H9 (cell line): Measurements from ENCODE around the gene IL5. TPM values are rescaled to one million over a fixed set of nuclear protein-coding genes. Genes with fewer than 3 reads are reported as not detected.

Source experiments
- DNase-seq: peaks from one replicate; pipeline ENCODE4 v3.0.0-alpha.2; 2017
- H2AFZ ChIP-seq: one replicate; pipeline ENCODE4 v1.6.1; 2013; ENCODE audit warnings: mild to moderate bottlenecking, low read length, control low read depth, moderate library complexity
- H2AK5ac ChIP-seq: 2 replicates; pipeline ENCODE4 v1.6.1; 2013; ENCODE audit warnings: low read length, control low read depth, mixed read lengths; ENCODE audit not compliant: insufficient read length
- H2BK120ac ChIP-seq: one replicate; pipeline ENCODE4 v1.6.1; 2013; ENCODE audit warnings: low read depth, mild to moderate bottlenecking, low read length, control low read depth, inconsistent platforms; ENCODE audit not compliant: poor library complexity, severe bottlenecking
- H2BK12ac ChIP-seq: 2 replicates; pipeline ENCODE4 v1.6.1; 2013; ENCODE audit warnings: low read length, control low read depth, mixed read lengths, low read depth; ENCODE audit not compliant: insufficient read length
- H2BK15ac ChIP-seq: 2 replicates; pipeline ENCODE4 v1.6.1; 2013; ENCODE audit warnings: low read depth, low read length, control low read depth
- H2BK20ac ChIP-seq: one replicate; pipeline ENCODE4 v1.6.1; 2013; ENCODE audit warnings: low read depth, mild to moderate bottlenecking, low read length, control low read depth, inconsistent platforms; ENCODE audit not compliant: poor library complexity, severe bottlenecking
- H2BK5ac ChIP-seq: 2 replicates; pipeline ENCODE4 v1.6.1; 2013; ENCODE audit warnings: low read length, control low read depth, mixed read lengths; ENCODE audit not compliant: insufficient read length
- H3K14ac ChIP-seq: 2 replicates; pipeline ENCODE4 v1.6.1; 2013; ENCODE audit warnings: low read length, control low read depth; ENCODE audit not compliant: insufficient read depth
- H3K18ac ChIP-seq: 2 replicates; pipeline ENCODE4 v1.6.1; 2013; ENCODE audit warnings: low read depth, mild to moderate bottlenecking, mixed read lengths, low read length, control low read depth; ENCODE audit not compliant: insufficient read length
- H3K23ac ChIP-seq: 2 replicates; pipeline ENCODE4 v1.6.1; 2013; ENCODE audit warnings: low read length, control low read depth, mixed read lengths, low read depth; ENCODE audit not compliant: insufficient read length
- H3K23me2 ChIP-seq: 2 replicates; pipeline ENCODE4 v1.6.1; 2013; ENCODE audit warnings: low read depth, mild to moderate bottlenecking, mixed read lengths, low read length, control low read depth; ENCODE audit not compliant: insufficient read length, poor library complexity, severe bottlenecking
- H3K27ac ChIP-seq: 2 replicates; pipeline ENCODE4 v1.5.1; 2013; ENCODE audit warnings: low read length, control low read depth, mixed read lengths, low read depth; ENCODE audit not compliant: insufficient read length
- H3K27me3 ChIP-seq: 2 replicates; pipeline ENCODE4 v1.6.1; 2013; ENCODE audit warnings: low read length, control low read depth, inconsistent platforms; ENCODE audit not compliant: insufficient read depth
- H3K4ac ChIP-seq: 2 replicates; pipeline ENCODE4 v1.6.1; 2013; ENCODE audit warnings: low read depth, mild to moderate bottlenecking, control low read depth, inconsistent platforms, low read length, moderate library complexity
- H3K4me1 ChIP-seq: 2 replicates; pipeline ENCODE4 v1.6.1; 2013; ENCODE audit warnings: low read length, control low read depth, inconsistent platforms; ENCODE audit not compliant: insufficient read depth
- H3K4me2 ChIP-seq: 2 replicates; pipeline ENCODE4 v1.6.1; 2013; ENCODE audit warnings: low read length, control low read depth, mixed read lengths; ENCODE audit not compliant: insufficient read length, insufficient read depth
- H3K56ac ChIP-seq: 2 replicates; pipeline ENCODE4 v1.6.1; 2013; ENCODE audit warnings: low read depth, mild to moderate bottlenecking, mixed read lengths, low read length, control low read depth; ENCODE audit not compliant: insufficient read length
- H3K79me1 ChIP-seq: 2 replicates; pipeline ENCODE4 v1.6.1; 2013; ENCODE audit warnings: low read depth, mild to moderate bottlenecking, moderate library complexity, low read length, control low read depth, inconsistent platforms; ENCODE audit not compliant: insufficient read depth, poor library complexity, severe bottlenecking
- H3K79me2 ChIP-seq: 2 replicates; pipeline ENCODE4 v1.6.1; 2013; ENCODE audit warnings: low read length, control low read depth, inconsistent platforms; ENCODE audit not compliant: insufficient read depth
- H3K9ac ChIP-seq: 2 replicates; pipeline ENCODE4 v1.6.1; 2013; ENCODE audit warnings: low read length, control low read depth, mixed read lengths; ENCODE audit not compliant: insufficient read length; ENCODE audit errors: extremely low read depth
- H3K9me3 ChIP-seq: one replicate; pipeline ENCODE4 v1.6.1; 2013; ENCODE audit warnings: low read depth, low read length, inconsistent platforms; ENCODE audit not compliant: control insufficient read depth
- H3T11ph ChIP-seq: one replicate; pipeline ENCODE4 v1.6.1; 2013; ENCODE audit warnings: mild to moderate bottlenecking, low read length, control low read depth, inconsistent platforms
- H4K20me1 ChIP-seq: one replicate; pipeline ENCODE4 v1.6.1; 2013; ENCODE audit not compliant: control insufficient read depth, insufficient read length, insufficient read depth
- H4K5ac ChIP-seq: 2 replicates; pipeline ENCODE4 v1.6.1; 2013; ENCODE audit warnings: low read depth, mild to moderate bottlenecking, mixed read lengths, low read length, control low read depth; ENCODE audit not compliant: insufficient read length
- H4K8ac ChIP-seq: replicated peaks from 2 replicates; pipeline ENCODE4 v1.6.1; 2013; ENCODE audit warnings: low read length, control low read depth, mixed read lengths, low read depth; ENCODE audit not compliant: insufficient read length
- H4K91ac ChIP-seq: 2 replicates; pipeline ENCODE4 v1.6.1; 2013; ENCODE audit warnings: low read depth, mild to moderate bottlenecking, moderate library complexity, mixed read lengths, low read length, control low read depth; ENCODE audit not compliant: insufficient read length
- H3K27ac Mint-ChIP-seq, 3 experiments: 2 replicates in 2 of 3; 3 replicates in 1 of 3; pipeline ENCODE4 v1.8.0; 2020 to 2021; ENCODE audit warnings: mixed read lengths in 3 of 3, mild to moderate bottlenecking in 1 of 3, moderate library complexity in 1 of 3
- H3K27me3 Mint-ChIP-seq: 2 replicates; pipeline ENCODE4 v1.8.0; 2021; ENCODE audit warnings: low read depth, mild to moderate bottlenecking, moderate library complexity, mixed read lengths
- H3K36me3 Mint-ChIP-seq, 3 experiments: 2 replicates in 2 of 3; 3 replicates in 1 of 3; pipeline ENCODE4 v1.8.0; 2020 to 2021; ENCODE audit warnings: low read depth in 3 of 3, mixed read lengths in 3 of 3; ENCODE audit not compliant: insufficient read depth in 1 of 3
- H3K4me1 Mint-ChIP-seq, 2 experiments: 2 replicates each; pipeline ENCODE4 v1.8.0; 2020; ENCODE audit warnings: mixed read lengths in 2 of 2
- H3K4me3 Mint-ChIP-seq, 2 experiments: 2 replicates in 1 of 2; 3 replicates in 1 of 2; pipeline ENCODE4 v1.8.0; 2020 to 2021; ENCODE audit warnings: mild to moderate bottlenecking in 2 of 2, mixed read lengths in 2 of 2, moderate library complexity in 1 of 2
- H3K9me3 Mint-ChIP-seq, 2 experiments: 2 replicates in 1 of 2; 3 replicates in 1 of 2; pipeline ENCODE4 v1.8.0; 2020; ENCODE audit warnings: mild to moderate bottlenecking in 2 of 2, mixed read lengths in 2 of 2, moderate library complexity in 1 of 2
- WGBS: extraction: QIAGEN DNeasy Blood & Tissue Kit; methylation state at CpG from one replicate; pipeline ENCODE4 v1.1.7; 2013; ENCODE audit warnings: missing lambda C conversion rate, low lambda C conversion rate, mixed read lengths; ENCODE audit not compliant: insufficient read length; ENCODE audit errors: extremely low coverage; 5-methylcytosine and 5-hydroxymethylcytosine counted together
- total RNA-seq: library from RNA; stranded (reverse); gene quantifications from 2 replicates; pipeline ENCODE4 v1.2.1, GENCODE V29; 2021
- TF ChIP-seq, protein P1 (sequence below): fragments of 200-600 bp; sonication (generic); conservative IDR thresholded peaks from 3 replicates; pipeline ENCODE4 v1.8.0; 2021; ENCODE audit warnings: antibody characterized with exemption, mild to moderate bottlenecking

IL5 gene
- total RNA-seq, 1 experiment from 2014 or later = not detected

DNA sequence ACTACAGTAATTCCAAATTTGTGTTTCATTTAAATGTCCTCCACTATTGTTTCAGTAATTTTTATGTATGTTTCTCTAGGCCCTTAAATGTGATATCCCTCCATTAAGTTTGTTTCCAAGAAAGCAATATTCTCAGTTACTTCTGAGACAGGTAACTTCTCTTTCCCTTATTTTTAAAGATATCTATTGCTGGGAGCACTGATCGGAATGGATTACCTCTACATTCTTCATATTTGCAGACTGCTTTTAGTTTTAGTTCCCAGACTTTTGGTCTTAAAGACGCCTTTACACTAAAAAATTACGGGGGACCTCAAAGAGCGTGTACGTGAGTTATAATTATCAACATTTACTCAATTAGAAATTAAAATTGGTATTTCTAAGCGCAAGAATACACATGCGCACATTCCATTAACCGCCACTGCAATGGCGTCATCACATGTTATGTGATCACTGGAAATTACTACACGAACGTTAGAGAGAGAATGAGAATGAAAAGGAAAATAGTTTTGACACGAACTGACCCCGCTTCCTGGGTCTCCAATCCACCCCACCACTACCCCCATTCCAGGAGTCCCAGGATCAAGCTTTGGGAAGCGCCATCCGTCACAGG is 12.9 kb upstream of the IL5 start:
- Histone ChIP-seq H3K4me1 (no peaks in the 10 kb centered on the region), H2BK20ac (no peak overlapping the region), H2BK120ac (no peak overlapping the region), H3K9me3 (no peaks in the 10 kb centered on the region), H3K14ac (no peak overlapping the region), H2BK12ac (no peak overlapping the region), H3K79me1 (peaks cover 3% of the 10 kb centered on the region), H2BK5ac (no peak overlapping the region), H3K4me2 (peak overlapping the region; percentile 71), H4K20me1 (no peaks in the 10 kb centered on the region), H3K79me2 (0 out of 2 replicates have a peak, but pooled peaks cover 2% of the 10 kb centered on the region), H3K27ac (no peak overlapping the region), H3K9ac (peak overlapping the region; percentile 74), H4K91ac (no peak overlapping the region), H3K27me3 (no peaks in the 10 kb centered on the region), H3K4ac (no peak overlapping the region), H3T11ph (no peak overlapping the region), H2AK5ac (no peak overlapping the region), H2AFZ (peak overlapping the region; percentile 34), H4K8ac (no peak overlapping the region), H3K23me2 (peaks cover 9% of the 10 kb centered on the region), H2BK15ac (no peak overlapping the region), H3K56ac (peak overlapping the region; percentile 13), H4K5ac (no peak overlapping the region), H3K18ac (no peak overlapping the region), H3K23ac (no peak overlapping the region)
- H3K4me3 Mint-ChIP-seq = peak overlapping the region; percentile 87 to 93
- no CpG with 5 or more reads among the region's 15 CpGs for WGBS
- peaks cover 2% of the 10 kb centered on the region for H3K27me3 Mint-ChIP-seq
- H3K36me3 Mint-ChIP-seq = peaks cover 0 to 5% (median 0%) of the 10 kb centered on the region in 3 experiments; a peak in 3 of 7 replicates
- no peaks in the 10 kb centered on the region; a peak in 1 of 5 replicates for H3K9me3 Mint-ChIP-seq
- TF ChIP-seq, protein P1, sequence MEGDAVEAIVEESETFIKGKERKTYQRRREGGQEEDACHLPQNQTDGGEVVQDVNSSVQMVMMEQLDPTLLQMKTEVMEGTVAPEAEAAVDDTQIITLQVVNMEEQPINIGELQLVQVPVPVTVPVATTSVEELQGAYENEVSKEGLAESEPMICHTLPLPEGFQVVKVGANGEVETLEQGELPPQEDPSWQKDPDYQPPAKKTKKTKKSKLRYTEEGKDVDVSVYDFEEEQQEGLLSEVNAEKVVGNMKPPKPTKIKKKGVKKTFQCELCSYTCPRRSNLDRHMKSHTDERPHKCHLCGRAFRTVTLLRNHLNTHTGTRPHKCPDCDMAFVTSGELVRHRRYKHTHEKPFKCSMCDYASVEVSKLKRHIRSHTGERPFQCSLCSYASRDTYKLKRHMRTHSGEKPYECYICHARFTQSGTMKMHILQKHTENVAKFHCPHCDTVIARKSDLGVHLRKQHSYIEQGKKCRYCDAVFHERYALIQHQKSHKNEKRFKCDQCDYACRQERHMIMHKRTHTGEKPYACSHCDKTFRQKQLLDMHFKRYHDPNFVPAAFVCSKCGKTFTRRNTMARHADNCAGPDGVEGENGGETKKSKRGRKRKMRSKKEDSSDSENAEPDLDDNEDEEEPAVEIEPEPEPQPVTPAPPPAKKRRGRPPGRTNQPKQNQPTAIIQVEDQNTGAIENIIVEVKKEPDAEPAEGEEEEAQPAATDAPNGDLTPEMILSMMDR = no peak
- peak overlapping the region; percentile 37 to 95 (median 87); a peak in 4 of 7 replicates for H3K27ac Mint-ChIP-seq
- no peak for DNase-seq
- H3K4me1 Mint-ChIP-seq = peaks cover 12 to 16% of the 10 kb centered on the region in 2 experiments
